Spleen (tissue), 7 donors: ENCODE results near the gene FAAP20.

Experiments
- CTCF ChIP-seq, 11 experiments: fragments of 200-600 bp in 7 of 11; fragments of 450-650 bp in 4 of 11; sonication (generic) in 4 of 11; IDR thresholded peaks in 8 of 11; conservative IDR thresholded peaks in 3 of 11; 1 replicate in 7 of 11; 2 replicates in 4 of 11; pipeline versions ENCODE4 v1.4.0 to v1.8.0; 2016 to 2021; ENCODE audit warnings: antibody characterized with exemption in 11 of 11, inconsistent platforms in 4 of 11, mild to moderate bottlenecking in 1 of 11
- POLR2A ChIP-seq, 3 donors: fragments of 450-650 bp; IDR thresholded peaks; one replicate each; pipeline ENCODE4 v1.5.1; 2017; ENCODE audit warnings: antibody characterized with exemption in 3 of 3, mild to moderate bottlenecking in 1 of 3
- donor health status: DM: no; HTN: no; CAD: no; lungs with moderate emphysema.
- donor health status: DM: no; HTN: no; CAD: no.
- donor health status: DM: no; HTN: no; CAD: no.

- TF ChIP-seq CTCF (IDR thresholded peaks at IDR 0.05 in 8 of 11, conservative IDR thresholded peaks at IDR 0.05 in 3 of 11) (no peak), POLR2A (IDR thresholded peaks at IDR 0.05) (no peak)
These were observed 40.5 kb downstream of the FAAP20 start for GRCh38 chr1:2154022-2154421.
